ENCODE measurements around the gene JDP2. TPM values are rescaled to one million over a fixed set of nuclear protein-coding genes. Genes with fewer than 3 reads are reported as not detected.

JDP2 gene
- total RNA-seq, 2 experiments from 2014 or later: 1.3 to 1.4 TPM

- POLR2A ChIA-PET: interaction anchor here (5.8 kb wide), 1 partner anchor 13 kb away, joined by 28 read pairs; the partner anchor contains the start of gene BATF
- H3K27me3 Mint-ChIP-seq: no peaks in the 10 kb centered on the region
- peaks cover 8% of the 10 kb centered on the region for H3K36me3 Mint-ChIP-seq (ENCODE audit: low read depth)
- DNase-seq (no peak), ATAC-seq (no peak)
- peaks cover 28% of the 10 kb centered on the region for H3K9me3 Mint-ChIP-seq
- TF ChIP-seq CTCF (IDR thresholded peaks at IDR 0.05): no peak
- H3K4me1 Mint-ChIP-seq (ENCODE audit: low read depth): peaks cover 48% of the 10 kb centered on the region
- no peak overlapping the region for H3K27ac Mint-ChIP-seq
- no peak overlapping the region for H3K4me3 Mint-ChIP-seq
- intact Hi-C loops (cut with micrococcal nuclease): no loop called here
- CTCF ChIA-PET: interaction anchor here (0.7 to 1.3 kb wide), 5 partner anchors 13 to 203 kb away, joined by 3 to 4 read pairs (median 3); no protein-coding TSS in a partner anchor
Measured at GRCh38 chr14:75511201-75511600, 83.4 kb downstream of the JDP2 start.

GRCh38 chr14:75513911-75514672 is 86.3 kb downstream of the JDP2 start:
- peak; percentile 26 for DNase-seq
- H3K36me3 Mint-ChIP-seq (ENCODE audit: low read depth): peaks cover 7% of the 10 kb centered on the region
- H3K4me1 Mint-ChIP-seq (ENCODE audit: low read depth): peaks cover 43% of the 10 kb centered on the region
- ATAC-seq: peak; percentile 32
- no peak for TF ChIP-seq CTCF (IDR thresholded peaks at IDR 0.05)
- H3K27me3 Mint-ChIP-seq: no peaks in the 10 kb centered on the region
- H3K9me3 Mint-ChIP-seq: peaks cover 24% of the 10 kb centered on the region
- intact Hi-C loops (cut with micrococcal nuclease): no loop called here
- H3K4me3 Mint-ChIP-seq: no peak overlapping the region
- H3K27ac Mint-ChIP-seq: peak overlapping the region; percentile 38
- ChIA-PET CTCF (interaction anchor here (1.0 to 3.3 kb wide), 8 partner anchors 9 to 140 kb away, joined by 3 to 22 read pairs (median 6); partner anchors contain the start of gene BATF), POLR2A (interaction anchor here (1.0 to 5.8 kb wide), 6 partner anchors 10 to 29 kb away, joined by 3 to 28 read pairs (median 4); partner anchors contain the start of gene BATF)

- Mint-ChIP-seq H3K4me1 (ENCODE audit: low read depth) (peaks cover 42% of the 10 kb centered on the region), H3K27ac (peak overlapping the region; percentile 93)
Measured at GRCh38 chr14:75514673-75515628, 87.1 kb downstream of the JDP2 start.

GRCh38 chr14:75515629-75515996 is 87.8 kb downstream of the JDP2 start:
- DNase-seq (no peak), ATAC-seq (no peak)
- H3K27ac Mint-ChIP-seq: peak overlapping the region; percentile 93
- ChIA-PET CTCF (interaction anchor here (0.9 to 3.3 kb wide), 10 partner anchors 16 to 52 kb away, joined by 3 to 22 read pairs (median 6); no protein-coding TSS in a partner anchor), POLR2A (interaction anchor here (0.8 to 5.8 kb wide), 4 partner anchors 9 to 24 kb away, joined by 3 to 28 read pairs (median 4); partner anchors contain the start of gene BATF)
- H3K36me3 Mint-ChIP-seq (ENCODE audit: low read depth): peaks cover 7% of the 10 kb centered on the region
- no peaks in the 10 kb centered on the region for H3K27me3 Mint-ChIP-seq
- peak overlapping the region; percentile 68 for H3K4me3 Mint-ChIP-seq
- no peak for TF ChIP-seq CTCF (IDR thresholded peaks at IDR 0.05)
- peaks cover 15% of the 10 kb centered on the region for H3K9me3 Mint-ChIP-seq
- H3K4me1 Mint-ChIP-seq (ENCODE audit: low read depth): peaks cover 42% of the 10 kb centered on the region
- intact Hi-C loops (cut with micrococcal nuclease): no loop called here

More at GRCh38 chr14:75514673-75515628, 87.1 kb downstream of the JDP2 start:
- DNase-seq: peak; percentile 66
- Mint-ChIP-seq H3K27me3 (no peaks in the 10 kb centered on the region), H3K9me3 (peaks cover 19% of the 10 kb centered on the region), H3K4me3 (peak overlapping the region; percentile 68), H3K36me3 (ENCODE audit: low read depth) (peaks cover 7% of the 10 kb centered on the region)
- ATAC-seq: peak; percentile 67
- intact Hi-C loops (cut with micrococcal nuclease): no loop called here
- POLR2A ChIA-PET: interaction anchor here (0.6 to 5.8 kb wide), 8 partner anchors 9 to 40 kb away, joined by 3 to 28 read pairs (median 4); partner anchors contain the start of gene BATF
- peak; percentile 51 for TF ChIP-seq CTCF (IDR thresholded peaks at IDR 0.05)
- CTCF ChIA-PET: interaction anchor here (0.8 to 3.3 kb wide), 14 partner anchors 8 to 575 kb away, joined by 3 to 22 read pairs (median 5); partner anchors contain the start of gene BATF
